ENCODE results near the gene CENPX. TPM values are rescaled to one million over a fixed set of nuclear protein-coding genes. Genes with fewer than 3 reads are reported as not detected.
A peak's percentile ranks its signal among the peaks of the same experiment; 100 is the strongest.
"Not testable (repeated sequence)": the region's sequence is repeated elsewhere in the genome, so short reads cannot be mapped to it uniquely, and the experiment has no call there.

CENPX gene
- total RNA-seq, 1 donor from 2014 or later = 74.3 TPM

DNA sequence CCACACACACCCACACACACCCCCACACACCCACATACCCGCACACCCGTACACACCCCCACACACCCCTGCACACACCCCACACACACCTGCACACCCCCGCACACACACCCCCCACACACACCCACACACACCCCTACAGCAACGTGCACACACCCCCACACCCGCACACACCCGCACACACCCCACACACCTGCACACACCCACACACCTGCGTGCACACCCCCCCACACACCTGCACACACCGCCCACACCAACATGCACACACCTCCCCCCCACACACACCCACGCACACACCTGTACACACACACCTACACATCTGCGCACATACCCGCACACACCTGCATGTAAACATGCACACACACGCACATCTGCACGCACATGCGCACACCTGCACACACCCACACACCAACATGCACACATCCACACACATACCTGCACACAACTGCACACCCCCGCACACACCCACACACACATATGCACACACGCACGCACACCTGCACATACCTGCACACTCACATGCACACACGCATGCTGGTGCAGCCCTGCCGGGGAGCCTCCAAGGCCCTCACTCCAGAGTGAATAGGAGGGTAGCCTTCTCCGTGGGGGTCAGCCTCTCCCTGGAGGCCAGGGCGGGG lies 37.8 kb downstream of the CENPX start:
- no peak for DNase-seq (ENCODE audit: extremely low read depth, low read depth, low spot score)

DNA sequence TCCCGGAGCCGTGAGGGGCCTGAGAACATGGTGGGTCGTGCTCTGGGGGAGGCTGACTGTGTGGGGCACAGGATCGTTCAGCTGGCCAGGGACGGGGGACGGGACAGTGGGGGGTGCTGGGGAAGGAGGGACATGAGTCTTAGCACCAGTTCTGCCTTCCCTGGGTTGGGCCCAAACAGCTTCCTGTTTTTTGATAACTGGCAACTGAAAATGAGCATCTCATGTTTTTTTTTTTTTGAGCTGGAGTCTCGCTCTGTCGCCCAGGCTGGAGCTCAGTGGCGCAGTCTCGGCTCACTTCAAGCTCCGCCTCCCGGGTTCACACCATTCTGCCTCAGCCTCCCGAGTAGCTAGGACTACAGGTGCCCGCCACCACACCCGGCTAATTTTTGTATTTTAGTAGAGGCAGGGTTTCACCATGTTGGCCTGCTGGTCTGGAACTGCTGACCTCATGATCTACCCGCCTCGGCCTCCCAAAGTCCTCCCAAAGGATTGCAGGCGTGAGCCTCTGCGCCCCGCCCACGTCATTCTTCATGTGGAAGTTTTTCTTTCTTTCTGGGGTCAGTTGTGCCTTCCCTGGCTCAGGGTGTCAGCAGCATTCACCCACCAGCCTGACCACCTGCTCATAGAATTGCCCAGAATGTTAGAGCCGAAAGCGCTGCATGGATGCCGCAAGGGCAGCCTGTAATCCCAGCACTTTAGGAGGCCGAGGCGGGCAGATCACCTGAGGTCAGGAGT lies 38.9 kb downstream of the CENPX start:
- DNase-seq (ENCODE audit: extremely low read depth, low read depth, low spot score) = no peak

GRCh38 chr17:81983011-81983638 lies 39.6 kb downstream of the CENPX start:
- no peak for DNase-seq (ENCODE audit: extremely low read depth, low read depth, low spot score)

DNA sequence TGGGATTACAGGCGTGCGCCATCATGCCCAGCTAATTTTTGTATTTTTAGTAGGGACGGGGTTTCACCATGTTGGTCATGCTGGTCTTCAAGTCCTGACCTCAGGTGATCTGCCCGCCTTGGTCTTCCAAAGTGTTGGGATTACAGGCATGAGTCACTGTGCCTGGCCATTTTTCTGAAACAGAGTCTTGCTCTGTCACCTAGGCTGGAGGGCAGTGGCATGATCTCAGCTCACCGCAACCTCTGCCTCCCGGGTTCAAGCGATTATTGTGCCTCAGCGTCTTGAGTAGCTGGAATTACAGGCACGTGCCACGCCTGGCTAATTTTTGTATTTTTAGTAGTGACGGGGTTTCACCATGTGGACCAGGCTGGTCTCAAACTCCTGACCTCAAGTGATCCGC lies 41.2 kb downstream of the CENPX start:
- not testable (repeated sequence) for DNase-seq (ENCODE audit: extremely low read depth, low read depth, low spot score)

GRCh38 chr17:81980707-81981343 lies 41.9 kb downstream of the CENPX start:
- no peak for DNase-seq (ENCODE audit: extremely low read depth, low read depth, low spot score)

DNA sequence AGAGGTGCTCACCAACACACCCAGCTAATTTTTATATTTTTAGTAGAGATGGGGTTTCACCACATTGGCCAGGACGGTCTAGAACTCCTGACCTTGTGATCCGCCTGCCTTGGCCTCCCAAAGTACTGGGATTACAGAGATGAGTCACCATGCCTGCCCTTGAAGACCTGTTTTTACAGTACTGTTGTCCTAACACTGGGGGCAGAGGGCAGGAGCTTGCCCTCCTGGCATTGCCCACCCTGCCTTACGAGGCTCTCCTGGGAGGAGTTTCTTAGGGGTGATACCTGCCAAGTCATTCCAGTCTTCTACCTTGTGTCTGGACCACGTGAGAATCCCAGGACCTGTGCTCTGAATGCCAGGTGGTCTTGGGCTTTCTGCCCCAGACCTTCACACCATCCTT lies 42.6 kb downstream of the CENPX start:
- DNase-seq (ENCODE audit: extremely low read depth, low read depth, low spot score) = no peak

GRCh38 chr17:81978524-81979298 lies 44.0 kb downstream of the CENPX start:
- DNase-seq (ENCODE audit: extremely low read depth, low read depth, low spot score) = no peak

DNA sequence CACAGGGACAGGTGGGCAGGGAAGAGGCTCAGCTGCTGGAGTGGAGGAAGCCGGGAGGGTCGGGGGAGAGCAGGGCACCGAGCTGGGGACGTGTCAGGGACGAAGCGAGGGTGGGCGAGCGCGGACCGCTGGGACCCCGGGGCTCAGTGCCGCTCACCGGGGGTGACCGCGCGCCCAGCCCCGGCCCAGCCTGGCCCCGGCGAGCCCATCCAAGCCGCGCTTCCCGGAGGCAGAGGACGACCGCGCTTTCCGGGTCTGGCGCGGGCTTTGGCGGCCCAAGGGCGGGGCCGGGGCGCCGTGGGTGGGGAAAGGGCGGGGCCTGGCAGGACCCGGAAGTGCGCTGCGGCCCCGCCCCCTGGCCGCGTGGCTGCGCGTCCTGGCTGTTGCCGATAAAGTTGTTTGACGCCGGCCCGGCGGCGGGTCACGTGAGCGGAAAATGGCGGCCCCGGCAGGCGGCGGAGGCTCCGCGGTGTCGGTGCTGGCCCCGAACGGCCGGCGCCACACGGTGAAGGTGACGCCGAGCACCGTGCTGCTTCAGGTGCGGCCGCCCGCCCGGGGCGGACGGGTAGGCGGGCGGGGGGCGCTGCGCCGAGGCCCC lies 45.4 kb downstream of the CENPX start, which contains the start of gene ASPSCR1:
ASPSCR1 (plus strand) TSS at position 419 of the 598 bp plus-strand sequence; CDS start at position 437, 18 bp downstream.
- peak; percentile 5 for DNase-seq (ENCODE audit: extremely low read depth, low read depth, low spot score)

- no peak for DNase-seq (ENCODE audit: extremely low read depth, low read depth, low spot score)
These were observed 46.1 kb downstream of the CENPX start for GRCh38 chr17:81976332-81977210.

- DNase-seq (ENCODE audit: extremely low read depth, low read depth, low spot score) = no peak
These were observed 49.2 kb downstream of the CENPX start for GRCh38 chr17:81973432-81973831.

DNA sequence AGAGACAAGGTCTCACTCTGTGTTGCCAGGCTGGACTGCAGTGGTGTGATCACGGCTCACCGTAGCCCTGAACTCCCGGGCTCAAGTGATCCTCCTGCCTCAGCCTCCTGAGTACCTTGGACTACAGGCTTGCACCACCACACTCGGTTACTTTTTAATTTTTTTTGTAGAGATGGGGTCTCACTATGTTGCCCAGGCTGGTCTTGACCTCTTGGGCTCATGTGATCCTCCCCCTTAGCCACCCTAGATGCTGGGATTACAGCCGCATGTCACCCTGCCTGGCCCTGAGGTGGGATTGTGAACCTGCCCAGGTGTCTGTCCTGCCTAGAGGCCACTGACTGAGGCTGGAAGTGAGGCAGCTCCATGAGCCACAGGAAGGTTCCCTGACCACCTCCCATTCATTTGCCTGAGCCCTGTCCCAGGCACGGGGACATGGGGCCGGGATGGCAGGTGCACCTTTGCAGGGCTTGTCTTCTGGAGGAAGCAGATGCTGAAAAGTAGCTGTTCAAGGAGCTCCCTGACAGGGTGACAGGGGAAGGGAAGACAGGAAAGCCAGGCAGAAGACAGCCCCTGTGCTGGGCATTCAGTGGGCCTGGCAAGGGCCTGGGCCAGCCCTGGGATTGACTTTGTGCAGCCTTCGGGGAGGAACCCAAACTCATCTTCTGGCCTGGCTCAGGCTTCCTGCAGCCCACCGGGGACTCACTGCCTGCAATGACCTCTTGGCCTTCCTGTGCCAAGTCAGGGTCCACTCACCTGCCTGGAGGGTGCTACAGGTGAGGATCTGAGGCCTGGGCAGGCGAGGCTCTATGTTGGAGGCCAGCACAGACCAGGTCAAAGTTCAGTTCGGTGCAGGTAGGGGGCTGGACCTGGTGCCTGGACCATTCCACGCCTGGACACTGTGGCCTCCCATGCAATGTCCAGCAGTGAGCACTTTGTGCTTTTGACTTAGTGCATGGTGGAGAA lies 53.5 kb downstream of the CENPX start:
- DNase-seq (ENCODE audit: extremely low read depth, low read depth, low spot score) = no peak

Other genes starting within 250 kb of the CENPX start
- not detected in 2 replicates for gene GCGR, start 218.7 kb downstream of the CENPX start, total RNA-seq
- gene MCRIP1, start 189.6 kb downstream of the CENPX start, total RNA-seq = 134 and 148 TPM in 2 replicates
- not detected in 2 replicates for gene PPP1R27, start 187.8 kb downstream of the CENPX start, total RNA-seq
- gene P4HB, start 162.3 kb downstream of the CENPX start, total RNA-seq = 3,025 and 3,034 TPM in 2 replicates
- 426 and 442 TPM in 2 replicates for gene ARHGDIA, start 151.5 kb downstream of the CENPX start, total RNA-seq
- 151 and 152 TPM in 2 replicates for gene ALYREF, start 131.3 kb downstream of the CENPX start, total RNA-seq
- 180 and 216 TPM in 2 replicates for gene ANAPC11, start 131.2 kb downstream of the CENPX start, total RNA-seq
- gene NPB, start 120.6 kb downstream of the CENPX start, total RNA-seq = 0.68 and 1.9 TPM in 2 replicates
- gene PCYT2, start 111.5 kb downstream of the CENPX start, total RNA-seq = 36.6 and 62.9 TPM in 2 replicates
- 22.7 and 33.2 TPM in 2 replicates for gene SIRT7, start 104.7 kb downstream of the CENPX start, total RNA-seq
- 20.4 and 34.4 TPM in 2 replicates for gene MAFG, start 95.1 kb downstream of the CENPX start, total RNA-seq
- 67.3 and 97.0 TPM in 2 replicates for gene PYCR1, start 85.6 kb downstream of the CENPX start, total RNA-seq
- not detected in 2 replicates for gene MYADML2, start 75.6 kb downstream of the CENPX start, total RNA-seq
- 0.78 TPM in 1 of 2 replicates, not detected in the other for gene NOTUM, start 61.7 kb downstream of the CENPX start, total RNA-seq
- gene ASPSCR1, start 45.2 kb downstream of the CENPX start, total RNA-seq = 21.8 and 25.1 TPM in 2 replicates
- 12.8 and 24.9 TPM in 2 replicates for gene LRRC45, start 427 bp upstream of the CENPX start, total RNA-seq
- 42.1 and 67.9 TPM in 2 replicates for gene RAC3, start 8.8 kb upstream of the CENPX start, total RNA-seq
- 61.0 and 67.6 TPM in 2 replicates for gene DCXR, start 14.8 kb upstream of the CENPX start, total RNA-seq
- 45.0 and 49.1 TPM in 2 replicates for gene RFNG, start 28.9 kb upstream of the CENPX start, total RNA-seq
- gene GPS1, start 29.0 kb upstream of the CENPX start, total RNA-seq = 122 and 139 TPM in 2 replicates
- gene DUS1L, start 42.9 kb upstream of the CENPX start, total RNA-seq = 55.7 and 75.2 TPM in 2 replicates
- 165 and 201 TPM in 2 replicates for gene FASN, start 75.4 kb upstream of the CENPX start, total RNA-seq
- 10.2 and 23.8 TPM in 2 replicates for gene CCDC57, start 190.0 kb upstream of the CENPX start, total RNA-seq
- gene SLC16A3, start 206.2 kb upstream of the CENPX start, total RNA-seq = 151 and 170 TPM in 2 replicates

Measured in glomerular endothelial cell (primary cell).